Measurements from ENCODE around the gene PROM1. TPM values are rescaled to one million over a fixed set of nuclear protein-coding genes. Genes with fewer than 3 reads are reported as not detected.

Gene PROM1
- total and polyA plus RNA-seq, 12 donors: 1.2 to 19.3 (median 3.4) TPM

DNA sequence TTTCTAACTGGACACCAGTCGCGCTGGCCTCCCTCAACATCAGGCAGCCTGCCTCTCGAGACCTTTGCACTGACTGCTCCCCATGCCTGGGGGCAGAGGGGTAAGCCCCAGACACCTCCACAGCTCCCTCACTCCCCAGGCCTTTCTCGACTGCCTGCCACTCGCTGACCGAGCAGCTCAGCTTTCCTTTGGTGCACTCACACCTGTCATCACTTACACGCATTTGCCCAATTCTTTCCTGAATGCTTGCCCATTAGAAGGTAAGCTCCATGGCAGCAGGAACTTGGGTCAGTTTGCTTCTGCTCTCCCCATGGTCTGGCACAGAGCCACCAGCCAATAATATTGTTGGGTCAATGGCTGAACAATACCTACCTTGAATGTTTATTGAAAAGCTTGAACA is 32.2 kb upstream of the PROM1 start:
- DNase-seq: no peak

DNA sequence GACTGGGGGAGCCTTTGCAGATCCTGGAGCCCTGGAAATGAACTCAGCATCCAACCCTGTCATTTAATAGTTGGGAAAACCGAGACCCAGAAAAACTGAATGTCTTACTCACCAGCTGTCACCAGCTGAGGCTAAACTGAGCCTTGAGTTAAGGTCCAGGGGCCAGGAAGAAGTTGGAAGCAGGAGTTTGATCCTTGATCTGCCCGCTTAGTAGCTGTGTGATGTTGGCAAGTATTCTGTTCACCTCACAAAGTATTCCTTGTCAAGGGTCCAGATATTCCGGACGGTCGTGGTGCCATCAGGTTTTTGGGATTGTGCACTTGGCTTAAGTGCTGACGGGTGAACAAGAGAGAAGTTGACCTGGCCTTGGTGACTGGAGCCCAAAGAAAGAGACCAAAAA is 30.7 kb upstream of the PROM1 start:
- Histone ChIP-seq H3K36me3 (no peaks in the 10 kb centered on the region), H3K27ac (no peak overlapping the region), H3K4me1 (peaks cover 0 to 46% (median 9%) of the 10 kb centered on the region in 9 donors), H3K27me3 (no peaks in the 10 kb centered on the region), H3K9me3 (no peaks in the 10 kb centered on the region), H3K4me3 (no peak overlapping the region)
- WGBS, 2 donors: 78 to 81% methylated on average over 6 of the region's 6 CpGs
- DNase-seq: no peak
- TF ChIP-seq, protein P1, sequence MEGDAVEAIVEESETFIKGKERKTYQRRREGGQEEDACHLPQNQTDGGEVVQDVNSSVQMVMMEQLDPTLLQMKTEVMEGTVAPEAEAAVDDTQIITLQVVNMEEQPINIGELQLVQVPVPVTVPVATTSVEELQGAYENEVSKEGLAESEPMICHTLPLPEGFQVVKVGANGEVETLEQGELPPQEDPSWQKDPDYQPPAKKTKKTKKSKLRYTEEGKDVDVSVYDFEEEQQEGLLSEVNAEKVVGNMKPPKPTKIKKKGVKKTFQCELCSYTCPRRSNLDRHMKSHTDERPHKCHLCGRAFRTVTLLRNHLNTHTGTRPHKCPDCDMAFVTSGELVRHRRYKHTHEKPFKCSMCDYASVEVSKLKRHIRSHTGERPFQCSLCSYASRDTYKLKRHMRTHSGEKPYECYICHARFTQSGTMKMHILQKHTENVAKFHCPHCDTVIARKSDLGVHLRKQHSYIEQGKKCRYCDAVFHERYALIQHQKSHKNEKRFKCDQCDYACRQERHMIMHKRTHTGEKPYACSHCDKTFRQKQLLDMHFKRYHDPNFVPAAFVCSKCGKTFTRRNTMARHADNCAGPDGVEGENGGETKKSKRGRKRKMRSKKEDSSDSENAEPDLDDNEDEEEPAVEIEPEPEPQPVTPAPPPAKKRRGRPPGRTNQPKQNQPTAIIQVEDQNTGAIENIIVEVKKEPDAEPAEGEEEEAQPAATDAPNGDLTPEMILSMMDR (IDR thresholded peaks at IDR 0.05): no peak
- no peak for ATAC-seq
- intact Hi-C loops (cut with DNase I): no loop called here

More for the DNA sequence above, 32.2 kb upstream of the PROM1 start:
- H3K27ac ChIP-seq: peak overlapping the region in 1 of 10 donors; percentile 12
- no peaks in the 10 kb centered on the region for H3K27me3 ChIP-seq
- WGBS, 2 donors: 59 to 73% methylated on average over 7 of the region's 7 CpGs
- no peaks in the 10 kb centered on the region for H3K9me3 ChIP-seq
- no peaks in the 10 kb centered on the region for H3K36me3 ChIP-seq
- H3K4me1 ChIP-seq: peaks cover 0 to 46% (median 9%) of the 10 kb centered on the region in 9 donors
- H3K4me3 ChIP-seq: no peak overlapping the region
- ATAC-seq: peak in 6 of 8 donors; percentile 16 to 82 (median 42)
- intact Hi-C loops (cut with DNase I): no loop called here
- TF ChIP-seq, protein P1 (IDR thresholded peaks at IDR 0.05): no peak

DNA sequence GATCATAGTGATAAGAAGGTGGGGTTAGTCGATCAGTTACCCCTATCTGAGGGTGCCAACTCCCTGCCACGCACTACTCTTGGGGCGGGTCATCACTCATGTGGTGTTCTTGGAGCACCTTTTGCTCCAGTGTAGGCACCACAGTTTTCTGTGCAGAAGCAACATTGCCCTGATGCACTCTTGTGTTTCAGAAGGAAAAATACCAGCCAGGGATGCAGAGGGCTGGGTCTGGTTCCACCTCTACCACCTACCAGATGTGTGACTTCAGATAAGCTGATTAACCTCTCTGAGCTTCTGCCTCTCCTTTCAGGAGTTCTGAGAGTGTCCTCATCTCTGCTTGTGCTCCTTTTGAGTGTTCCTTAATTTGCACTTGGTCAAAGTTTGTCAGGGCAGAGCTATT is 29.9 kb upstream of the PROM1 start:
- 86 to 93% methylated on average over 3 of the region's 3 CpGs for WGBS, 2 donors
- H3K27ac ChIP-seq: no peak overlapping the region

DNA sequence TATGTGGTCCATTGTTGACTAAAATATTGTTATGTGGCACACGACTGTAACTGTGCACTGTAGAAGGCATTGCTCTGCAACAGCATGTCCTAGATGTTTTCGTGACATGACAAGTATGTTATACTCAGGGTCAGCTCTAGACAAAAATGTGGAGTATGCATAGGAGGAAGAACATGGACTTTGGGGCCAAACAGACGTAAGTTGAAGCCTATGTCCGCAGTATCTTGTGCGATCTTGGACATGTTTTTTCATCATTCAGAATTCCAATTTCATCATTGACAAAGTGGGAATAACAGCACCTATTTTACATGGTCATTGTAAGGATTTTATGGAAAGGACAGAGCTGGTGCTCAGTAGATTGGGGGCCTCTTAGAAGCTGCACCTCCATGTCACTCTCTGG is 27.7 kb upstream of the PROM1 start:
- H3K27ac ChIP-seq: no peak overlapping the region
- TF ChIP-seq, protein P1 (IDR thresholded peaks at IDR 0.05): no peak
- H3K9me3 ChIP-seq: no peaks in the 10 kb centered on the region
- ATAC-seq: no peak
- H3K27me3 ChIP-seq: no peaks in the 10 kb centered on the region
- WGBS, 2 donors: 95 to 96% methylated on average over 5 of the region's 5 CpGs
- H3K4me3 ChIP-seq: no peak overlapping the region
- intact Hi-C loops (cut with DNase I): no loop called here
- peaks cover 0 to 24% (median 4%) of the 10 kb centered on the region in 9 donors for H3K4me1 ChIP-seq
- H3K36me3 ChIP-seq: no peaks in the 10 kb centered on the region
- no peak for DNase-seq

More for the DNA sequence above, 29.9 kb upstream of the PROM1 start:
- Histone ChIP-seq H3K36me3 (no peaks in the 10 kb centered on the region), H3K4me1 (peaks cover 0 to 46% (median 9%) of the 10 kb centered on the region in 9 donors), H3K27me3 (no peaks in the 10 kb centered on the region), H3K9me3 (no peaks in the 10 kb centered on the region), H3K4me3 (no peak overlapping the region)
- intact Hi-C loops (cut with DNase I): no loop called here
- ATAC-seq (no peak), DNase-seq (no peak)
- TF ChIP-seq, protein P1 (IDR thresholded peaks at IDR 0.05): no peak

Data from heart right ventricle (tissue), 16 donors.